PC-3 (cell line): ENCODE results near the gene NEDD4.

Experiments
- CTCF ChIP-seq: fragments of 300-600 bp; sonication (generic); conservative IDR thresholded peaks from 2 replicates; pipeline ENCODE4 v1.5.1; 2017; ENCODE audit warnings: antibody characterized with exemption, low read depth, mild to moderate bottlenecking, low read length
- EZH2phosphoT487 ChIP-seq: fragments of 300-600 bp; sonication (generic); IDR thresholded peaks from 2 replicates; pipeline ENCODE4 v1.6.1; 2018; ENCODE audit warnings: mild to moderate bottlenecking, antibody characterized with exemption, low read length, borderline replicate concordance

- TF ChIP-seq CTCF (no peak), EZH2phosphoT487 (no peak)
Observed at GRCh38 chr15:55915221-55915620, 78.2 kb downstream of the NEDD4 start.
